NCI-H69 (cell line): ENCODE results near the gene DDX10.
A peak's percentile ranks its signal among the peaks of the same experiment; 100 is the strongest.

Experiments used
- DNase-seq: peaks from one replicate; lab custom pipeline; 2025; lab: John Stamatoyannopoulos, UW

Gene DDX10

DNA sequence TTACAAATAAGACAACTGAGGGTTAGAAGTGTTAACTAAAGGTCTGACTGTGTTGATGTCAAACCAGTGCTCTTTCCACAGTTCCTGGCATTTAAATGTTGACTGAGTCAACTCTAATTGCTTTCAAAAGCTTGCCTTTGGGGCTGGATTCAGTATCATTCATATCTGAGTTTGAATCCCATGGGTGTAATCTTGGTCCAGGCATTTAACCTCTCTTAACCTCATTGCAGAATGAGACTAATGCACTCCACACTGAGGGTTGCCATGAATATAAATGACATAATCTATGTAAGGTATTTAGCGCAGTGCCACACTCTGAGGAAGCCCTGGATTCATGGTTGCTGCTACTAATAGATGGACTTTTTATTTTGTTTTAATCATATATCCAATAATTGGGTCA, 274.3 kb downstream of the DDX10 start:
- DNase-seq, result peak; percentile 82

DNA sequence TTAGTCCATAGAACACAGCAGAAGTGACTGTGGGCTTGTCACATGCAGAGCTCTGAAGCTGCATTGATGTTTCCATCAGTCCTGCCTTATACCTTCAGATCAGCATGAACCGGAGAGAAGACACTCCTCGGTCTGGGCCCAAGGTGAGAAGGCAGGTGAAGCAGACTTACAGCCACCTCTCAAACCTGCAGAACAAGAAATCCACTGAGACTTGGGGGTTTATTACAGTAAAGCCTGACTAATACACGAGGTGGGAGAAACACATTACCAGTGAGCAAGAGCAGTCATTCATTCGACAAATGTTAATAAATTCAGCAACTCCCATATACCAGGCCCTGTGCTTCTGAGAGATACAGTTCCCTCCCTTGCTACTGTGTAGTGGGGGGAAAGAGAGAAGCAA, 279.0 kb downstream of the DDX10 start:
- no peak for DNase-seq

DNA sequence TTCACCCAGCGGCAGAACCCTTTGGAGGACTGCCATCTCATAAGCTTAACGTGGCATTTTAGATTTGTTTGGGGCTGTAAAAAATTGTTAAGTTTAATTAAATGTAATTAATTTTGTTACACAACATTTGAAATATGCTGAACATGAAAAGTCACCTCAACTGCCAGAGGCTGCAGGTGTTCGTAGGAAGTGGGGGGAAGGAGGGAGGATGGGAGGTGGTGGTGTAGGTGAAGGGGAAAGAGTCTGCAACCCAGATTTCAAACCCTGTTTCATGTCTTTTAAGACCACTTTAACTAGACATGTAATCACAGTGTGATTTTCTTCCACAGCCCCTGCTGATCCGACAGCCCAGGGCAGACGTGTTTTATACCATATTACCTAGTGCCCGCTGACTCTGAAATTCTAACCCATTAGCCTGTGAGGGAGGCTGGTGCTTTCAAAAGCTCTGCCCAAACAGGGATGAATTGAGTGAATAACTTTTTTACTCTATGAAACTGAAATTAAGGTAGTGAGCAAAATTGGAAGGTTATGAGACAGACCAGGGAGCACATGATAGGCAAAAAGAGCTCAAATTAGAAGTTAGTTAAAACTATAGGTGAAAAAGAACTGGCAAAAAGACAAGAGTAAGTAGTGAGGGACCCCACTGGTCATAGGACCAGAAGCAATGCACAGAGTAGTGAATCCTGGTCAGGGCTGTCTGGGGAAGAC, 279.8 kb downstream of the DDX10 start:
- peak; percentile 71 for DNase-seq

DNA sequence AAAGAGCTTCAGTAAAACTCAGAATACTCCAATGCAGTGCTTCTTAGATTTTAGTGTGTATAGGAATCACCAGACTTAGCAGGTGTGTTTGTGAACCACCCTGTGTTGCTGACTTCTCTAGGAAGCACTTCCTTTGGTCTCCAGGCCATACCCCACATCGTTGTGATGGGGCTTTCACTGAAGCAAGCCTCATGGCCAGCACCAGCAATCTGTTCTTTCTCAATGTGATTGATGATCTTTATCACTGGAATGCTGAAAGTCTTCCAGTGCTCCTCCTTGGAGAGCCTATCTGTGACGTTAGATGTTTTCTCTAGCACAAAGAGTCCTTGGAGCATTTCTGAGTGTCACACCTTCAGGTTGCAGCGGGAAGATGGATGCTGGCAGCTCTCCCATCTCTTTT, 280.5 kb downstream of the DDX10 start:
- DNase-seq, result no peak

DNA sequence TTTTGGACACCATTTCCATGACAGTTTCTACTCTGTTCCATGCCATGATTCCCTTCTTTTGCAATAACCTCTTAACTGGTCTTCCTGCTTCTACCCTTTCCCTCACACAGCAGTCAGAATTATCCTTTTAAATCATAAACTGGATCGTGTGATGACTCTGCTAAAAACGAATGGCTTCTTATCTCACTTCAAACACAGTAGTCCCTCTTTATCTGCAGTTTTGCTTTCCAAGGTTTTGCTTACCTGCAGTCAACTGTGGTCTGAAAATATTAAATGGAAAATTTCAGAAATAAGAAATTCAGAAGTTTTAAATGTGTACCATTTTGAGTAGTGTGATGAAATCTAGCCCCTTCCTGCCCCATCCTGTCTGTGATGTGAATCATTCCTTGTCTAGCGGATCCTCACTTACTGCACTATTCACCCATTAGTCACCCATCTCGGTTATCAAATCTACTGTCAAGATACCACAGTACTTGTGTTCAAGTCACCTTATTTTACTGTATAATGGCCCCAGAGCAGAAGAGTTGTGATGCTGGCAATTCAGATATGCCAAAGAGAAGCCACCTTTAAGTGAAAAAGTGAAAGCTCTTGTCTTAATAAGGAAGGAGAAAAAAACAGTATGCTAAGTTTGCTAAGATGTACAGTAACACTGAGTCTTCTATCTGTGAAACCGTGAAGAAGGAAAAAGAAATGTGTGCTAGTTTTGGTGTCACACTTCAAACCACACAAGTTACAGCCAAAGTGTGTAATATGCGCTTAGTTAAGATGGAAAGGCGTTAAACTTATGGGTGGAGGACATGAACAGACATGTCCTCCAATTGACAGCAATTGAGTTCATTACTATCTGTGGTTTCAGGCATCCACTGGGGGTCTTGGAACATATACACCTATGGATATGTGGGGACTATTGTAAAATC, 283.0 kb downstream of the DDX10 start:
- DNase-seq, result no peak

DNA sequence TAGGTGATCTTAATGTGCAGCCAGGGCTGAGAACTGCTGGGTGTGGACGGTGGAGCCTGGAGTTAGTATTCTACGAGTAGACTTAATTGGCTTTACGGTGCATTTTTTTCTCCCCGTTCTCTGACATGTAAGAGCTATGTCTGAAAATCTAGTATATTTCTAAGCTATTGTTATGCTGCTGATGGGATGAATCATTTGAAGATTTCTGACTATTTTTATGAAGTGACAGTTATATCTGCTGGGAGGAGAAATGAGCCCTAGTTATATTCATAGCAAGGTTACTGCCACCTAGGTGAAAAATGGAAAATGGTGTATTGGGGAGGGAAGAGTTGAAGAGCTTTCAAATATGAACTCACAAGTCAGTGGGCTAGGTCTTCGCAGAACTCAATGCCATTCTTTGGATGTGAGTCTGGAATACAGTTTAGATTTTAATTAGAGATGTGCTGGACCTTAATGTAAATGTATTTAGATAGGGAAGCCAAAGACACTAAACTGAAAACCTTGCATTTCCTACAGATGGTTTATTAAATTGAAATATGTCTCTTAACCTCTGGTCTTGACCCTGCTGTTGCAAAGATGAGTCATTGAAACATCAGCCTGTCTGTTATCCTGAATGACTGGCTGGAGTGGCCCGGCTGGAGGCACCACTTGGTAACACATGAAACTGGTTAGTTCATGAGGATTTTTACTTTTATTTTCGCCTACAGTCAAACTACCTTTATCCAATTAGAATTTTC, 293.7 kb downstream of the DDX10 start:
- DNase-seq, result peak; percentile 32

DNA sequence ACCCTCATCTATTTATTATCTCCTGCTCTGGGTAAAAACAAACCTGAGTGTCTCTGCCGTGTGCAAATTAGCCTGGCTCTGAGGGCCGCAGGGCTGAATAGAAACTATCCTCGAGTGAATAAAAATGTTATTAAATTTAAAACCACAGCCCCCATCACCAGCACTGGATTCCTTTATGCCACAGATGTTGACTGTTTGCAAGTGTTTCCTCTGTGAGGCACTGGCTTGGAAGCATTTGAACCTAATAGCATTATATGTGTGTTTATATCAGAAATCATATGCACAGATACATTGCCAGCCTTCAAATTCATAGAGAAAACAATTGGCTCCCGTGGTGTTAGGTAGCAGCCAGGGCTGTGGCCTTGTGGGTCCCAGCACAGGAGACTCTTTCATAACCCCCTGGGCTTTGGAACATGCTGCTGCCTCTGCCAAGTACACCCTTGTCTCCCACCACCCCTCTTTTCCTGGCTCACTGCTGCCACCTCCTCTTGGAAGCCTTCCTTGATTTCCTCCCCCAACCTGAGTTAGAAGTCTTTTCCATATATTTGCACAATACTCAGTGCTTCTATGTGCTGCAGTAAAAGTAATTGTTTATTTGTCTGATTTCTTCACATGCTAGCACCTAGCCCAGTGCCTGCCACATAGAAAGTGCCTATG, 294.4 kb downstream of the DDX10 start:
- no peak for DNase-seq

DNA sequence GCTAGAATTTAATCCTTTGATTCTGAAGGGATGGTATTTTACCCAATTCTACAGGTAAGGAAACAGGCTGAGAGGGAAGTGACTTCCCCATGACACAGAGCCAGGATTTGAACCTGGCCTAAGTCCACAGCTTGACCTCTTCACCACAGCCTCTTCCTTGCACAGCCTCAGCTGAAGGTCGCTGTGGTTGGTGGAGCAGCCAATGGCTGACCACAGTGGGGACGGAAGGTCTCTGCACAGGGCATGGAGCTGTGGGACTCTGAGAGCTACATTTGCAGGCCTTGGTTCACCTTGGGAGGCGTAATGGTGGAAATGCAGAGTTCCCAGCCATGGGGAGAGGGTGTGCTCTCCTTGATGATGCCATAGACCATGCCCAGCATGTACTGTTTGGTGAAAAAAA, 295.0 kb downstream of the DDX10 start:
- DNase-seq, result no peak

DNA sequence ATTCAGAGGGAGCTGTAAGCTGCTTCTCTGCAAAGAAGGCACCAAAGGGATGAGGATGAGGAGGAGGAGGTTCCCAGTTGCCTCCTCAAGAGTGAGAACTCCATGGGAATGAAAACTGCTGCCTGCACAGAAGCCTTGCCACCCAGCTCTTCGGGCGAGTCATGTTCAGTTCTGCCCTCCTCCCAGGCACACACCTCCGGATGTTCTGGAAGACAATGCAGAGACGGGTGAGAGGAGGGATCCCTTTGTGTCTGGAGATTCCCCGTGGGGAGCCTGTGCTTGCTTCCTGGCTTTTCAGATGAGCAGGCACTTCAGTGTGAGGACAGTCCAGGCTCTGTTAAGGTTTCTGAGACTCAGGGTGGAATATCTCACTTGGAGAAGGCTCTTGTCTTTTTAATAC, 295.6 kb downstream of the DDX10 start:
- peak; percentile 57 for DNase-seq

DNA sequence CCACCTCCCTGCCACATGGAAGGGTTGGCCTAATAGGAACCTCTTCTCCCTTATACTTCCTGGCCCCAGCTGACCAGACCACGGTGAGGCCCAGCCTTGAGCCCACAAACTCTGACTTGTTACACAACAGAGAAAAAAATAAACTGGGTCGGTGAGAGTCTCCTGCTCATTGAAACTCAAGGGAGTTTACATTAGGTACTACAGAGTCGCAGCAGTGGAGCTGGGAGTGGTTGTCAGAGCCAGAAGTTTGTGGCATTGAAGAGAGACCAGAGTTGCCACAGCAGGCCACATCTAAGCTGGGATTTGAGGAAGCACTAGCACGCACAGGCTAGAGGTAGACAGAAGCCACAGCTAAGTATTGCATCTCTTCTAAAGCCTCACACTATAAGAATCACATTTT, 296.2 kb downstream of the DDX10 start:
- DNase-seq, result no peak

DNA sequence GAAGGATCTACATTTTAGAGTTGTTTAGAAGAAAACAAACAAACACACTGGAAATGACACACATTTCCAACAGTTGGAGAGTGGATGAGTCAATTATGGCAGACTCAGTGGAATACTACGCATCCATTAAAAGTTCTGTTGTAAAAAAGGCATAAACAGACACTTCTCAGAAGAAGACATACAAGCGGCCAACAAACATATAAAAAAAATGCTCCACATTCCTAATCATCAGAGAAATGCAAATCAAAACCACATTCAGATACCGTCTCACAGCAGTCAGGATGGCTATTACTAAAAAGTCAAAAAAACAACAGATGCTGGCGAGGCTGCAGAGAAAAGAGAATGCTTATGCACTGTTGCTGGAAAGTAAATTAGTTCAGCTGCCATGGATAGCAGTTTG, 298.2 kb downstream of the DDX10 start:
- no peak for DNase-seq

DNA sequence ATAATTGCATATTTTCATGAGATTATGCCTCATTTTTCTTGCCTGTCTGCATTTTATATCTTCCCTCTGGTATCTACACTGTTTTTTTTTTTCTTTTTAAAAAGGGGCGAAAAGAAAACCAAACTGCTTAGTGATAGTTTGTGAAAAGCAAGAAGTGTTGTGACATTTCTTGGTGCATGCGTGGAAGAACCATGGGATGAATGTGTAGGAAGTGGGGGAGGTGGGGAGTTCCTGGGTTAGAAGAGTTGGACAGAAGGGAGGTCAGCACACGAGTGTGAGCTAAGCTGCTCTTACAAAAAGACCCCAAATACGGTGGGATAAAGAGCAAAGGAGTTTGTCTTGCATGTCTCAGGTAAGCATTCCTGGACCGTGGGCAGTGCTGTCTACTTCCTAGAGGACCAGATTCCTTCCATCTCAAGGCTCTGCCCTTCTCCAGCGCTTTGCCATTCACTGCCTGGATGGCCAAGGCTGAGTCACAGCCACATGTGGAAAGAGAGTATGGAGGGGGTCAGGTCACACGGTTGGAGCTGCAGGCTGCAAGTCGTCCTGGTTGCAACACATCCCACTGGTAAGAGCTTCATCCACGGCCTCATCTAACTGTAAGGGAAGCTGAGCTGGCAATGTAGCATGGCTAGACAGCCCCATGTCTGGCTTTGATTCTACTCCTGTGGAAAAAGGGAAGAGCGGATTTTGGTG, 300.6 kb downstream of the DDX10 start:
- DNase-seq, result no peak

DNA sequence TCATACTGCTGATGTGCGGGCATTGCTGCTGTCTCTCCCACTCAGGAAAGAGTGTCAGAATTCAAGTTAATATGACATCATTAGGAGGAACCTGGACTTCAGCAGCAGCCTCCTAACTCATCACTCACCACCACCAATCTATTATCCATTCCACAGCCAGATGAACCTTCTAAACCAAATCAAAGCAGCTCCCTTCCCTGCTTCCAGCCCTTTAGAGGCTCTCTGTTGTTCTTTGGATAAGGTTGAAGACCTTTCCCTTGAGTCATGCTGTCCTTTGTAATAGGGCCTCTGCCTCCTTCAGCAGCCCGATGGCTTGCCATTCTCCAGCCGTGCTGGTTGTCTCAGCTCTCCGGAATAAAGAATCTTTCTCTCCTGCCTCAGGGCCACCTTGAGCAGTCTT, 301.3 kb downstream of the DDX10 start:
- no peak for DNase-seq

DNA sequence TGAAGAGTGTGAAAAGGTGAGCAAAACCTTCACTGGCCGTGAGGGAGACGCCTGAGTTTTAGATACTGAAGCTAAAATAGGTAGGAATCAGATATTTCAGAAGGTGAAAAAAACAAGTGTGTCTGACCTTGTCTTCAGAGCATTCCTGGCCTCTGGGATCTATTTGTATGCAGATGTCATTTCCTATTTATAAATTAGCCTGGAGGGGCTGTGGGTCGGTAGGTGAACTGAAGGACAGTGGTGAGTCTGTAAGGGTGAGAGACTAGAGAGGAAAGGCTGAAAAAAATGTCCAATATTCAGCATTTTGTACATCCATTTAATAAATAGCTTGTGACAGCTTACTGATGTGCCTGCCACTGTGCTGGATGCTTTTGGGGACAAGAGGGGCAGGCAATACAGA, 302.1 kb downstream of the DDX10 start:
- no peak for DNase-seq

DNA sequence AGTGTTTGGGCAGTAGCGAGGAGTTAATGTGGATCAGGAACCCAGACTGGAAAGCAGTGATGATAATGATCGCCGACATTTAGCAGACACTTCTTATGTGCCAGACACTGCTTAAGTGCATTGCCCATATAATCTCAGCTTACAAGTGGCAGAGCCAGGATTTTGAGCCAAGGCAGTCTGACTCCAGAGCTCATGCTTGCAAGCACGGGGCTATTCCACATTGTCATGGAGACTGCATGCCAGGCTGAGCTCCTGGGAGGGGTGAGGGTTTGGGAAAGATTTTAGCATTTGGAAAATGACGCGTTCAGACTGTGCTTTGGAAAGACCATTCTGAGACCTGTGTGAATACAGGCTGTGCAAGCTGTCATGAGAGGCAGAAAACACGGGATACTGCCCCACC, 302.7 kb downstream of the DDX10 start:
- DNase-seq, result no peak

DNA sequence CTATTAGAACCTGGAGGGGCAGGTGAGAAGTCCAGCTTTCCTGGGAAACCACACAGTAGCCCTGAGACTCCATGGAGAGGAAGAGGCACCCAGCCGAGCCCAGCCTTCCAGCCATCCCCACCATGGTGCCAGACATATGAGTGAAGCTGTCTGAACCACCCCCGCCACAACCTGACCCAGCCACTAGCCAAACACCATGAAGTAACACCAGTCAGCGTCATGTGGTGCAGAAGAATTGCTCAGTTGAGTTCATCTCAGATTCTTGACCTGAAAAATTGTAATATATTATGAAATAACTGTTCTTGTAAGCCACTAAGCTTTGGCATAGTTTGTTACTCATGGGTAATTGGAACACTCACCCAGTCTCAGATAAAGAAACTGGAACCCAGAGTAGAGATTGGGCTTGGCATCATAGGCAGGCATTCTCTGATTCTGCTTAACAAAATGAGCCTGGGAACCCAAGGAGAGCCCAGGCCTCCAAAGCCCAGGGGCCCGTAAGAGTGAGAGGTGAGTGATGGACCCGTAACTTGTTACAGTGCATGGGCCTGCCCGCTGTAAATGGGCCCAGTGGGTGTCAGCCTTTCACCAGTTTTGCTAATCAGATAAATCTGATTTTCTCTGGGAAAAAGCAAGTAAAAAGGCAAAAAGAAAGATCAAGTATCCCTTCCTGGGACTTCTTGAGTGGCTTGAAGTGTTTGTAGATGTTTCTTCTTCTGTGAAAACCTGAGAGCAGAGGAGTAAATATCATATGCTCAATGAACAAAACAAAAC, 305.5 kb downstream of the DDX10 start:
- no peak for DNase-seq

DNA sequence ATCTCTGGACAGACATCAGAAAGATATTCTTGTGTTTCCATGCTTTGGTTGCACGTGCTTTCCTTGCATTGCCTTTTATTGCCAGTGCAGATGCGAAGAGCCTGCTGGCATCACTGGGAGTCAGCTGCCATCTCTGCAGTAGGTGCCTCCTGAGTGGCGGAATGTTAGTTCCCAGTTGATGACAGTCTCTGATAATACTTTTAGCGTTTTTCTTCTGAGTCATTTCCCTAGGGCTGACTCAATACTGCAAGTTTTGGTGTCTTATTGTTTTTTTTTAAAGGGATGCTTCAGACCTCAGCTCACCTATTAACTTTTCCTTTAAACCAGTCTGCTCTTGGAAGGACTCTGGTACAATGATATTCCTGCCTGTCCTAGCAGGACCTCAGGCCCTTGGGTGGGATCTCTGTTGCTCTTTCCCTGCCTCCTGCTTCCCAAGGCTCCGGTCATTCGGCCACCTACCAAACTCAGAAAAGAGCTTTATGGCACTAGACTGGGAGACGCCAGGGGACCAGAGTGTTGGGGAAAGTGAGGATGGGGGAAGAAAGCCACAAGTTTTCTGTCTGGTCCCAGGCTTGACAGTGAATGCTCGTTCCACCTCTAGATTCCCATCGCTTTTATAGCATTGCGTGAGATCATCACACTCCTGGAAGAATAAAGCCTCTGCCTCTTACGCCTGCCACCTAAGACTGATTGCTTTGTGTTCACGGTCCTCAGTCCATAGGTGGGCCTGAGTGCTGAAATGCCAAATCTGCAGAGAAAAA, 308.7 kb downstream of the DDX10 start:
- no peak for DNase-seq

DNA sequence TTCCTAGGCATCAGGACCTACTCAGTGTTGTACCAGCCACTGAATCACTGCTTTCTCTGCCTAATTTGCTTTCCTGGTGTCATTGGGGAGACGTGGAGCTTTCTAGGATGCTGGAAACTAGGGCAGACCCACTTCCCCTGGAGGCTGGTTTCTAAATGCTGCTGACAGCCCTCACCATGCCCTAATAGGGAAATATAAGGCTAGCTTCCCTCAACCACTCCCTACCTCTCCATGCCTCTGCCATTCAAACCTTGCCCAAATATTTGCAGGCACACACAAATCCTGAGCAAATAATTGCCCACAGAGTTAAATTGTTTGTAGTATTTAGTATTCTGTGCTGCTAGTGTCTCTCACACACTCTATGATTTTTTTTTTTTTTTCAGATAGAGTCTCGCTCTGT, 310.2 kb downstream of the DDX10 start:
- peak; percentile 68 for DNase-seq

DNA sequence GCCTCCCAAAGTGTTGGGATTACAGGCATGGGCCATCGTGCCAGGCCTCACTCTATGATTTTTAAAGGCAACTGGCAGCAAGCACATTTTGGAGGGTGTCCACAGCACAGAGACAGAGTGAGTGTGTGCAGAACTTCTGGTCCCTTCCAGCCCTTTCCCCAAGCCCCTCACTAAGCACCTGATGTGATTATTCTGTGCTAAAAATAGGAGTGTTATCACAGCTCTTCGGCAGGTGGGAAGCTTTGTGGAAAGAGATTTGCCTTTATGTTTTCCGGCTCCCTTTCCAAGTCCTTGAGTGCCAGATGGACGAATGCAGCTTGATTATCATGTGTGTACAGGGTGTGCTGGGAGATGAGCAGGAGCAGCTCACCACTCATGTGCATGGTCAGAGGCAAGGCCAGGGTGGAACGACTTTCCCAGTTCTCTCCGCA, 310.8 kb downstream of the DDX10 start:
- peak; percentile 42 for DNase-seq
